Spleen (tissue), 11 donors: Measurements from ENCODE around the gene FMN2. TPM values are rescaled to one million over a fixed set of nuclear protein-coding genes. Genes with fewer than 3 reads are reported as not detected.

Experiments used
- DNase-seq: peaks from one replicate; pipeline ENCODE4 v3.0.0-alpha.2; 2020
- H3K27ac ChIP-seq, 8 donors: fragments of 200-600 bp; sonication (generic) in 7 of 8; 1 replicate in 4 of 8; 2 replicates in 4 of 8; pipeline versions ENCODE4 v1.5.0 to v1.8.0; 2016 to 2021; ENCODE audit warnings: inconsistent platforms in 4 of 8, mild to moderate bottlenecking in 4 of 8, moderate library complexity in 1 of 8
- H3K27me3 ChIP-seq, 7 donors: fragments of 200-600 bp; sonication (generic) in 6 of 7; replicated peaks in 1 of 7; 1 replicate in 4 of 7; 2 replicates in 3 of 7; pipeline versions ENCODE4 v1.5.0 to v1.8.0; 2016 to 2021; ENCODE audit warnings: inconsistent platforms in 3 of 7, mild to moderate bottlenecking in 1 of 7
- H3K36me3 ChIP-seq, 6 donors: fragments of 200-600 bp; sonication (generic) in 5 of 6; 1 replicate in 4 of 6; 2 replicates in 2 of 6; pipeline versions ENCODE4 v1.5.0 to v1.8.0; 2016 to 2021; ENCODE audit warnings: inconsistent platforms in 2 of 6
- H3K4me1 ChIP-seq, 6 donors: fragments of 200-600 bp; sonication (generic) in 5 of 6; 1 replicate in 3 of 6; 2 replicates in 3 of 6; pipeline versions ENCODE4 v1.5.0 to v1.8.0; 2016 to 2021; ENCODE audit warnings: inconsistent platforms in 3 of 6
- H3K4me3 ChIP-seq, 8 donors: fragments of 200-600 bp; sonication (generic) in 7 of 8; 1 replicate in 4 of 8; 2 replicates in 4 of 8; pipeline versions ENCODE4 v1.5.0 to v1.8.0; 2016 to 2021; ENCODE audit warnings: inconsistent platforms in 4 of 8, mild to moderate bottlenecking in 4 of 8, moderate library complexity in 2 of 8
- H3K9me3 ChIP-seq, 8 donors: fragments of 200-600 bp; sonication (generic) in 7 of 8; 1 replicate in 4 of 8; 2 replicates in 4 of 8; pipeline versions ENCODE4 v1.5.0 to v1.8.0; 2016 to 2021; ENCODE audit warnings: inconsistent platforms in 4 of 8
- POLR2A ChIP-seq, 3 donors: fragments of 450-650 bp; IDR thresholded peaks; one replicate each; pipeline ENCODE4 v1.5.1; 2017; ENCODE audit warnings: antibody characterized with exemption in 3 of 3, mild to moderate bottlenecking in 1 of 3
- POLR2AphosphoS5 ChIP-seq, 3 donors: sonication (generic); formaldehyde crosslinking; IDR thresholded peaks; one replicate each; pipeline ENCODE4 v1.5.1; 2017; ENCODE audit warnings: antibody characterized with exemption in 3 of 3
- WGBS, 5 donors: extraction: QIAGEN DNeasy Blood & Tissue Kit in 3 of 5; methylation state at CpG; one replicate each; pipeline versions ENCODE4 v1.1.5 to v1.1.7; 2013 to 2018; 5-methylcytosine and 5-hydroxymethylcytosine counted together
- intact Hi-C: fragments of 100-400 bp; cut with DNase I; formaldehyde crosslinking; loops from one replicate; pipeline ENCODE4 v1.15.0; 2023; ENCODE audit warnings: low total_unique reads
- polyA plus RNA-seq, 3 donors: library from polyadenylated mRNA; stranded (reverse); fragments of 200-250 nt; gene quantifications; one replicate each; pipeline ENCODE4 v1.2.1, GENCODE V29; 2013
- total RNA-seq, 7 donors: library from RNA; depleted of rRNA in 3 of 7; stranded (reverse); fragments of >200 nt in 3 of 7; fragmentation: NEBNext Ultra II Directional in 4 of 7; extraction: Animal tissue kit (Norgen Biotek cat#: 25700) in 4 of 7; gene quantifications; one replicate each; pipeline versions ENCODE4 v1.1.0 to v1.2.1, GENCODE V29; 2016 to 2021
- TF ChIP-seq, protein P1 (sequence below), 11 experiments: fragments of 200-600 bp in 7 of 11; fragments of 450-650 bp in 4 of 11; sonication (generic) in 4 of 11; IDR thresholded peaks in 8 of 11; conservative IDR thresholded peaks in 3 of 11; 1 replicate in 7 of 11; 2 replicates in 4 of 11; pipeline versions ENCODE4 v1.4.0 to v1.8.0; 2016 to 2021; ENCODE audit warnings: antibody characterized with exemption in 11 of 11, inconsistent platforms in 4 of 11, mild to moderate bottlenecking in 1 of 11
- donor health status: healthy with polysubstance abuse.
- donor health status: DM: no; HTN: no; CAD: no; lungs with moderate emphysema.
- donor health status: DM: no; HTN: no; CAD: no.
- donor health status: Bipolar disorder and iron deficiency.
- donor health status: healthy.
- donor health status: DM: no; HTN: no; CAD: no.
- donor health status: DM: yes; HTN: yes; CAD: no.

The FMN2 gene
- total and polyA plus RNA-seq, 10 donors, result 0.04 to 0.24 (median 0.12) TPM; not detected in 6

DNA sequence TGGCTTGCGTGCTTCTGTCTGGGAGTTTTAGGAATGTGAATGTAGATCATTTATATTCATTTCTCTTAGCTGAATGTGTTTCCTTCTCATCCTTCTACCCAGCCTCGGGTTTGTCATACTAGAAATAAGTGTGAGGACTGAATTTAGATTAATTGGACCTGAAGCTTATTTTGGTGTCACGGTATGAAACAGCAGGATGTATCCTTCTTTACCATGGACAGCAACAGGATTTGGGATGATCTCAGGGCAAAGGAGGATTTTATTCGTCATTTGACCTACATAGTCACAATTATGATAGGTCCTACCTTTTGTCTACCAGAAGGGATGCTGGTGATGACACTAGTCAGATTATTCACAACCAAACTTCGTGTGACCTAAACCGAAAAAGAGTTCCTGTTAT is 127.4 kb downstream of the FMN2 start:
- no peak for TF ChIP-seq POLR2A (IDR thresholded peaks at IDR 0.05)
- TF ChIP-seq, protein P1, sequence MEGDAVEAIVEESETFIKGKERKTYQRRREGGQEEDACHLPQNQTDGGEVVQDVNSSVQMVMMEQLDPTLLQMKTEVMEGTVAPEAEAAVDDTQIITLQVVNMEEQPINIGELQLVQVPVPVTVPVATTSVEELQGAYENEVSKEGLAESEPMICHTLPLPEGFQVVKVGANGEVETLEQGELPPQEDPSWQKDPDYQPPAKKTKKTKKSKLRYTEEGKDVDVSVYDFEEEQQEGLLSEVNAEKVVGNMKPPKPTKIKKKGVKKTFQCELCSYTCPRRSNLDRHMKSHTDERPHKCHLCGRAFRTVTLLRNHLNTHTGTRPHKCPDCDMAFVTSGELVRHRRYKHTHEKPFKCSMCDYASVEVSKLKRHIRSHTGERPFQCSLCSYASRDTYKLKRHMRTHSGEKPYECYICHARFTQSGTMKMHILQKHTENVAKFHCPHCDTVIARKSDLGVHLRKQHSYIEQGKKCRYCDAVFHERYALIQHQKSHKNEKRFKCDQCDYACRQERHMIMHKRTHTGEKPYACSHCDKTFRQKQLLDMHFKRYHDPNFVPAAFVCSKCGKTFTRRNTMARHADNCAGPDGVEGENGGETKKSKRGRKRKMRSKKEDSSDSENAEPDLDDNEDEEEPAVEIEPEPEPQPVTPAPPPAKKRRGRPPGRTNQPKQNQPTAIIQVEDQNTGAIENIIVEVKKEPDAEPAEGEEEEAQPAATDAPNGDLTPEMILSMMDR (IDR thresholded peaks at IDR 0.05 in 8 of 11, conservative IDR thresholded peaks at IDR 0.05 in 3 of 11), result no peak
- TF ChIP-seq POLR2AphosphoS5 (IDR thresholded peaks at IDR 0.05), result no peak
- intact Hi-C loops, result no loop called here
- Histone ChIP-seq H3K9me3 (peaks cover 0 to 14% (median 3%) of the 10 kb centered on the region in 8 donors), H3K27me3 (no peaks in the 10 kb centered on the region), H3K4me1 (no peaks in the 10 kb centered on the region), H3K36me3 (no peaks in the 10 kb centered on the region), H3K27ac (no peak overlapping the region), H3K4me3 (no peak overlapping the region)
- DNase-seq, result no peak
- 63 to 70% (median 65%) methylated on average over 6 of the region's 6 CpGs for WGBS, 5 donors

DNA sequence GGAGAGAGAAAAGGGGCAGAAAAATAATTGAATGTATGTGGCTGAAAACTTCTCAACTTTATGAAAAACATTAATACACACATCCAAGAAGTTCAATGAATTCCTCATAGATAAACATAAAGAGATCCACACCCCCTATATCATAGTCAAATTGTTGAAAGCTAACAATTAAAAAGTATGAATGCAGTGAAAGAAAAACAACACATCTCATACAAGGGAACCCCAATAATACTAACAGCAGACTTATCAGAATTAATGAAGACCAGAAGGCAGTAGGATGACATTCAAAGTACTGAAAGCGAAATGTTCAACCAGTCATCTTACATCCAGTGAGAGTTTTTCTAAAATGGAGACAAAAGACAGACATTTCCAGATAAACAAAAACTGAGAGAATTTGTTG is 134.4 kb downstream of the FMN2 start:
- TF ChIP-seq POLR2AphosphoS5 (IDR thresholded peaks at IDR 0.05) (no peak), POLR2A (IDR thresholded peaks at IDR 0.05) (no peak)
- TF ChIP-seq, protein P1 (IDR thresholded peaks at IDR 0.05 in 8 of 11, conservative IDR thresholded peaks at IDR 0.05 in 3 of 11), result no peak
- H3K27ac ChIP-seq, result no peak overlapping the region
- H3K9me3 ChIP-seq, result peaks cover 0 to 54% (median 38%) of the 10 kb centered on the region in 8 donors
- no peaks in the 10 kb centered on the region for H3K27me3 ChIP-seq
- H3K4me1 ChIP-seq, result no peaks in the 10 kb centered on the region
- no peak for DNase-seq
- H3K36me3 ChIP-seq, result no peaks in the 10 kb centered on the region
- intact Hi-C loops, result no loop called here
- no peak overlapping the region for H3K4me3 ChIP-seq
- 53 to 79% (median 70%) methylated on average over 1 of the region's 1 CpG for WGBS, 5 donors

DNA sequence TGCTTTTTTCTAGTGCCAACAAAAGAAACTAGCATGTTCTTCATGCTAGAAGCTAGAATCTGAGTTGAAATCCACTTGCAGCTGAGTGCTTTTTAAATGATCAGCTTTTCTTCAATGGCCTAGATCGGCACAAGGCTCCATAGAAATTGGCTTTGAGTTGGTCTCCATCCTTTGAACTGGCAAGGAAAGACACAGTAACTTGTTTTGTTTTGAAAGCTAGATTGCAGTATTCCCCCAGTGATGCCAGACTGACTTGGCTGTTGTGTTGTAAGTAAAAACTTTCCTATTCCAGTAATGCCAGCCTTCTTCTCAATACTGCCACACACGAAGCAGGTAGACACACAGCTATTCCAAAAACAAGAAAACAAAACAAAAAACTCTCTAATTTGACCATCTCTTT is 139.1 kb downstream of the FMN2 start:
- DNase-seq, result no peak
- no peaks in the 10 kb centered on the region for H3K4me1 ChIP-seq
- intact Hi-C loops, result no loop called here
- no peaks in the 10 kb centered on the region for H3K36me3 ChIP-seq
- H3K27me3 ChIP-seq, result no peaks in the 10 kb centered on the region
- 62 to 84% (median 67%) methylated on average over 2 of the region's 2 CpGs for WGBS, 5 donors
- TF ChIP-seq POLR2A (IDR thresholded peaks at IDR 0.05) (no peak), POLR2AphosphoS5 (IDR thresholded peaks at IDR 0.05) (no peak)
- TF ChIP-seq, protein P1 (IDR thresholded peaks at IDR 0.05 in 8 of 11, conservative IDR thresholded peaks at IDR 0.05 in 3 of 11), result no peak
- no peak overlapping the region for H3K4me3 ChIP-seq
- no peak overlapping the region for H3K27ac ChIP-seq
- H3K9me3 ChIP-seq, result peaks cover 0 to 26% (median 18%) of the 10 kb centered on the region in 8 donors

DNA sequence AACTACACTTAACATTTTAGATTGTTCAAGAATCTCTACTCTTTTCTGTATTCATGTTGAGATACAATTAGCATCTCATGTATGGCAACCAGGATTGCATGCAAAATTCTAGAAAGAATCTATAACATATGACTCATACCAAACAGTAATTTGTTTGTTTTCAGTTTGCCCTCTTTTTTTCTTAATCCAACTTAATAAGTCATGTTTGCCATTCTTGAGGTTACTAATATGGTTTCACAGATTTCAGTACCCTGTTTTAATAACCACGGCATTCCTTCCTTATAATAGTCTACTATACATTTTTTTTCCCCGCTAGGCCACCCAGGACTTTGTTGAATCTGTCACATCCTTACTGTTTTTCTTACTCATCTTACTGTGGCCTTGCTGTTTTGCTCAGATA is 140.8 kb downstream of the FMN2 start:
- DNase-seq, result no peak
- H3K27me3 ChIP-seq, result no peaks in the 10 kb centered on the region
- no peak overlapping the region for H3K27ac ChIP-seq
- H3K4me1 ChIP-seq, result no peaks in the 10 kb centered on the region
- no peak overlapping the region for H3K4me3 ChIP-seq
- TF ChIP-seq, protein P1 (IDR thresholded peaks at IDR 0.05 in 8 of 11, conservative IDR thresholded peaks at IDR 0.05 in 3 of 11), result no peak
- intact Hi-C loops, result no loop called here
- 75 to 92% (median 88%) methylated on average over 2 of the region's 2 CpGs for WGBS, 5 donors
- peaks cover 0 to 9% (median 2%) of the 10 kb centered on the region in 8 donors for H3K9me3 ChIP-seq
- H3K36me3 ChIP-seq, result no peaks in the 10 kb centered on the region
